Osteoblast (primary cell): ENCODE measurements around the gene PPP2R3B. TPM values are rescaled to one million over a fixed set of nuclear protein-coding genes. Genes with fewer than 3 reads are reported as not detected.
"Not testable (repeated sequence)": the region's sequence is repeated elsewhere in the genome, so short reads cannot be mapped to it uniquely, and the experiment has no call there.

Experiments used
- DNase-seq: peaks from one replicate; pipeline ENCODE4 v3.0.0; 2011; ENCODE audit warnings: low spot score, mixed read lengths; ENCODE audit not compliant: insufficient read length; ENCODE audit errors: missing footprints
- H2AFZ ChIP-seq: 2 replicates; pipeline ENCODE4 v1.6.0; 2011; ENCODE audit warnings: mild to moderate bottlenecking, low read length
- H3K27ac ChIP-seq: 2 replicates; pipeline ENCODE4 v1.5.1; 2011; ENCODE audit warnings: mild to moderate bottlenecking, low read depth, low read length, moderate library complexity
- H3K27me3 ChIP-seq: 2 replicates; pipeline ENCODE4 v1.6.0; 2012; ENCODE audit warnings: mild to moderate bottlenecking, control low read depth, inconsistent platforms, low read length, moderate library complexity; ENCODE audit not compliant: insufficient read depth
- H3K36me3 ChIP-seq: 2 replicates; pipeline ENCODE4 v1.5.1; 2011; ENCODE audit warnings: mild to moderate bottlenecking, low read length, control low read depth, moderate library complexity; ENCODE audit not compliant: insufficient read depth
- H3K4me1 ChIP-seq: 2 replicates; pipeline ENCODE4 v1.5.1; 2011; ENCODE audit warnings: mild to moderate bottlenecking, low read length, control low read depth, moderate library complexity; ENCODE audit not compliant: insufficient read depth
- H3K4me2 ChIP-seq: 2 replicates; pipeline ENCODE4 v1.6.0; 2011; ENCODE audit warnings: mild to moderate bottlenecking, low read length; ENCODE audit not compliant: insufficient read depth
- H3K4me3 ChIP-seq: fragments of 200-600 bp; sonication (generic); 3 replicates; pipeline ENCODE4 v1.5.1; 2012; ENCODE audit warnings: mild to moderate bottlenecking, low read length, inconsistent platforms; ENCODE audit not compliant: insufficient read depth
- H3K79me2 ChIP-seq: 2 replicates; pipeline ENCODE4 v1.6.0; 2012; ENCODE audit warnings: mild to moderate bottlenecking, low read length, control low read depth, inconsistent platforms; ENCODE audit not compliant: insufficient read depth
- H3K9me3 ChIP-seq: 2 replicates; pipeline ENCODE4 v1.5.1; 2011; ENCODE audit warnings: low read depth, low read length, control low read depth
- H4K20me1 ChIP-seq: 2 replicates; pipeline ENCODE4 v1.6.0; 2012; ENCODE audit warnings: mild to moderate bottlenecking, low read length, control low read depth; ENCODE audit not compliant: insufficient read depth
- CTCF ChIP-seq: IDR thresholded peaks from 2 replicates; pipeline ENCODE4 v1.5.1; 2011; ENCODE audit warnings: mild to moderate bottlenecking, low read depth, low read length, moderate library complexity; ENCODE audit errors: extremely low read depth
- total RNA-seq: library from RNA; depleted of rRNA; stranded (reverse); fragments of >200 nt; gene quantifications from 2 replicates; pipeline ENCODE4 v1.2.3, GENCODE V29; 2012

The PPP2R3B gene
- 10.3 and 13.4 TPM in 2 replicates for total RNA-seq

GRCh38 chrX:386768-387575, at the start of gene PPP2R3B:
Gene PPP2R3B (minus strand): TSS chrX:386907. CDS start chrX:386691, 216 bp downstream.
- peak; percentile 100 for DNase-seq
- peak within 1 kb of the TSS; percentile 81 for H3K4me3 ChIP-seq
- H3K27me3 ChIP-seq, result no peaks in the 10 kb centered on the region
- peak within 1 kb of the TSS; percentile 85 for H3K4me2 ChIP-seq
- peaks cover 3% of the 10 kb centered on the region for H3K4me1 ChIP-seq
- no peaks in the 10 kb centered on the region for H4K20me1 ChIP-seq
- peak within 1 kb of the TSS; percentile 95 for H3K27ac ChIP-seq
- H3K36me3 ChIP-seq, result no peaks in the 10 kb centered on the region
- peak within 1 kb of the TSS; percentile 96 for H2AFZ ChIP-seq
- H3K9me3 ChIP-seq, result no peaks in the 10 kb centered on the region
- TF ChIP-seq CTCF, result no peak
- H3K79me2 ChIP-seq, result no peaks in the 10 kb centered on the region

- H2AFZ ChIP-seq, result no peak overlapping the region
- no peaks in the 10 kb centered on the region for H3K27me3 ChIP-seq
- H3K79me2 ChIP-seq, result no peaks in the 10 kb centered on the region
- no peaks in the 10 kb centered on the region for H3K36me3 ChIP-seq
- no peak for TF ChIP-seq CTCF
- H3K9me3 ChIP-seq, result no peaks in the 10 kb centered on the region
- H3K4me2 ChIP-seq, result no peak overlapping the region
- H3K4me3 ChIP-seq, result no peak overlapping the region
- H4K20me1 ChIP-seq, result no peaks in the 10 kb centered on the region
- H3K27ac ChIP-seq, result no peak overlapping the region
- H3K4me1 ChIP-seq, result no peaks in the 10 kb centered on the region
- no peak for DNase-seq
Measured at GRCh38 chrX:435536-436122, 48.9 kb upstream of the PPP2R3B start.

GRCh38 chrX:434946-435345, 48.2 kb upstream of the PPP2R3B start:
- H3K9me3 ChIP-seq, result no peaks in the 10 kb centered on the region
- H4K20me1 ChIP-seq, result no peaks in the 10 kb centered on the region
- H2AFZ ChIP-seq, result no peak overlapping the region
- H3K27me3 ChIP-seq, result no peaks in the 10 kb centered on the region
- no peak overlapping the region for H3K4me3 ChIP-seq
- H3K36me3 ChIP-seq, result no peaks in the 10 kb centered on the region
- no peaks in the 10 kb centered on the region for H3K79me2 ChIP-seq
- no peak for DNase-seq
- H3K27ac ChIP-seq, result no peak overlapping the region
- no peaks in the 10 kb centered on the region for H3K4me1 ChIP-seq
- TF ChIP-seq CTCF, result no peak
- H3K4me2 ChIP-seq, result no peak overlapping the region

GRCh38 chrX:433771-434170, 47.1 kb upstream of the PPP2R3B start:
- Histone ChIP-seq H3K9me3 (no peaks in the 10 kb centered on the region), H2AFZ (no peak overlapping the region), H3K4me2 (no peak overlapping the region), H3K27ac (no peak overlapping the region), H3K4me3 (no peak overlapping the region), H3K27me3 (no peaks in the 10 kb centered on the region), H3K4me1 (no peaks in the 10 kb centered on the region), H4K20me1 (no peaks in the 10 kb centered on the region), H3K79me2 (no peaks in the 10 kb centered on the region), H3K36me3 (no peaks in the 10 kb centered on the region)
- DNase-seq, result no peak
- TF ChIP-seq CTCF, result no peak

- not testable (repeated sequence) for H3K4me1 ChIP-seq, H3K36me3 ChIP-seq, H3K27ac ChIP-seq, DNase-seq, H3K27me3 ChIP-seq, H3K79me2 ChIP-seq, H3K4me2 ChIP-seq, H4K20me1 ChIP-seq, H3K9me3 ChIP-seq, H2AFZ ChIP-seq, H3K4me3 ChIP-seq
Measured at GRCh38 chrX:432666-433065, 46.0 kb upstream of the PPP2R3B start.
